ENCODE data around the gene PNPLA4. TPM values are rescaled to one million over a fixed set of nuclear protein-coding genes. Genes with fewer than 3 reads are reported as not detected.
A peak's percentile ranks its signal among the peaks of the same experiment; 100 is the strongest.

PNPLA4 gene
- total and polyA plus RNA-seq, 2 of the 4 experiments (the other 2 are of a cell fraction), result 14.3 to 15.7 TPM

DNA sequence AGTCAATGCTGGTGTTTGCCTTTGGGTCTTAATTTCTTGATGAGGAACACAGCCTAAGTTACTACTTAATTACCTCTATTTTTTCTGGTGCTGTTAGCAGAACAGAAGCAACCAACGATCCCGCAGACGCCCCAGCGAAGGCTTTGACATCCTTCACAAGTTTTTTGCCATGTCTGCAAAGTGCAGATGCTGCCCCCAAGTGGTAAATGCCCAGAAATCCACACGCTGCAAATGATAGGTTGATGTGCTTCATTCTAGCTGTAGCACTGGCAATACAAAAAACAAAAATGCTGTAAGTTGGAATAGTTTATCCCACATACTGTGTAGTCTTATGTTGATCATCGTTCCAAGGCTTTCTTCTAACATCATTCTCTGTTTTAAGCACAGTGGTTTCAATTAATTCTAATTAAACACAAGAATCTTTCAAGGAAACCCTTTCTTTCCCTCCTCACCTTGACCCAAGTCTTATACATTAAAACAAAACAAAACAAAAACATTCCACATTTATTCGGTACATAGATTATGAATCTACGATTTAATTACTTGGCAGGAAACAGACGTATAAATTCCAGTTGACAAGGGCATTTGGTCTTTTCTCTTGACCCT is 1.2 kb downstream of the PNPLA4 start:
- H3K9ac ChIP-seq (ENCODE audit: low read depth, low read length), result no peak overlapping the region
- H2BK5ac ChIP-seq (ENCODE audit: low read depth, low read length, poor library complexity, severe bottlenecking), result no peak overlapping the region
- H3K56ac ChIP-seq (ENCODE audit: extremely low read depth, insufficient read depth, low read length), result no peak overlapping the region
- ChIA-PET CTCF (interaction anchor here (0.6 to 1.6 kb wide), 5 partner anchors 14 to 325 kb away, joined by 3 to 6 read pairs (median 3); no protein-coding TSS in a partner anchor), POLR2A (ENCODE audit: unreplicated experiment) (no interaction called here)
- H3K79me1 ChIP-seq (ENCODE audit: low read depth in 1 of 2, low read length in 2 of 2), result no peaks in the 10 kb centered on the region
- TF ChIP-seq, protein P1, sequence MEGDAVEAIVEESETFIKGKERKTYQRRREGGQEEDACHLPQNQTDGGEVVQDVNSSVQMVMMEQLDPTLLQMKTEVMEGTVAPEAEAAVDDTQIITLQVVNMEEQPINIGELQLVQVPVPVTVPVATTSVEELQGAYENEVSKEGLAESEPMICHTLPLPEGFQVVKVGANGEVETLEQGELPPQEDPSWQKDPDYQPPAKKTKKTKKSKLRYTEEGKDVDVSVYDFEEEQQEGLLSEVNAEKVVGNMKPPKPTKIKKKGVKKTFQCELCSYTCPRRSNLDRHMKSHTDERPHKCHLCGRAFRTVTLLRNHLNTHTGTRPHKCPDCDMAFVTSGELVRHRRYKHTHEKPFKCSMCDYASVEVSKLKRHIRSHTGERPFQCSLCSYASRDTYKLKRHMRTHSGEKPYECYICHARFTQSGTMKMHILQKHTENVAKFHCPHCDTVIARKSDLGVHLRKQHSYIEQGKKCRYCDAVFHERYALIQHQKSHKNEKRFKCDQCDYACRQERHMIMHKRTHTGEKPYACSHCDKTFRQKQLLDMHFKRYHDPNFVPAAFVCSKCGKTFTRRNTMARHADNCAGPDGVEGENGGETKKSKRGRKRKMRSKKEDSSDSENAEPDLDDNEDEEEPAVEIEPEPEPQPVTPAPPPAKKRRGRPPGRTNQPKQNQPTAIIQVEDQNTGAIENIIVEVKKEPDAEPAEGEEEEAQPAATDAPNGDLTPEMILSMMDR (conservative IDR thresholded peaks at IDR 0.05; ENCODE audit: low read depth, low read length), result peak; percentile 69
- no peak for TF ChIP-seq RCOR1 (IDR thresholded peaks at IDR 0.05; ENCODE audit: insufficient replicate concordance, low read length)
- TF ChIP-seq, protein P2, sequence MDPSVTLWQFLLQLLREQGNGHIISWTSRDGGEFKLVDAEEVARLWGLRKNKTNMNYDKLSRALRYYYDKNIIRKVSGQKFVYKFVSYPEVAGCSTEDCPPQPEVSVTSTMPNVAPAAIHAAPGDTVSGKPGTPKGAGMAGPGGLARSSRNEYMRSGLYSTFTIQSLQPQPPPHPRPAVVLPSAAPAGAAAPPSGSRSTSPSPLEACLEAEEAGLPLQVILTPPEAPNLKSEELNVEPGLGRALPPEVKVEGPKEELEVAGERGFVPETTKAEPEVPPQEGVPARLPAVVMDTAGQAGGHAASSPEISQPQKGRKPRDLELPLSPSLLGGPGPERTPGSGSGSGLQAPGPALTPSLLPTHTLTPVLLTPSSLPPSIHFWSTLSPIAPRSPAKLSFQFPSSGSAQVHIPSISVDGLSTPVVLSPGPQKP (IDR thresholded peaks at IDR 0.05; ENCODE audit: borderline replicate concordance, low read depth, low read length), result no peak
- TF ChIP-seq SMC3 (IDR thresholded peaks at IDR 0.05; ENCODE audit: low read depth, low read length), result peak; percentile 51
- no peak for TF ChIP-seq FOS (IDR thresholded peaks at IDR 0.05; ENCODE audit: low read depth, low read length)
- TF ChIP-seq RAD21 (IDR thresholded peaks at IDR 0.05; ENCODE audit: low read length), result peak; percentile 76
- no peak for TF ChIP-seq NFE2L2 (IDR thresholded peaks at IDR 0.05; ENCODE audit: low read depth, low read length)
- TF ChIP-seq CEBPB (IDR thresholded peaks at IDR 0.05; ENCODE audit: low read depth, low read length), result no peak
- TF ChIP-seq BHLHE40 (IDR thresholded peaks at IDR 0.05; ENCODE audit: low read depth, low read length), result no peak
- TF ChIP-seq MXI1 (IDR thresholded peaks at IDR 0.05; ENCODE audit: borderline replicate concordance, low read depth, low read length), result no peak
- TF ChIP-seq MAZ (IDR thresholded peaks at IDR 0.05; ENCODE audit: borderline replicate concordance, low read depth, low read length), result no peak
- TF ChIP-seq CHD1 (IDR thresholded peaks at IDR 0.05; ENCODE audit: low read depth, low read length), result no peak
- TF ChIP-seq MAFK (IDR thresholded peaks at IDR 0.05; ENCODE audit: low read depth, low read length), result peak; percentile 67
- TF ChIP-seq POLR2A (IDR thresholded peaks at IDR 0.05; ENCODE audit: low read depth, low read length), result no peak
- no peak for TF ChIP-seq RFX5 (IDR thresholded peaks at IDR 0.05; ENCODE audit: low read depth, low read length)
- TF ChIP-seq, protein P3, sequence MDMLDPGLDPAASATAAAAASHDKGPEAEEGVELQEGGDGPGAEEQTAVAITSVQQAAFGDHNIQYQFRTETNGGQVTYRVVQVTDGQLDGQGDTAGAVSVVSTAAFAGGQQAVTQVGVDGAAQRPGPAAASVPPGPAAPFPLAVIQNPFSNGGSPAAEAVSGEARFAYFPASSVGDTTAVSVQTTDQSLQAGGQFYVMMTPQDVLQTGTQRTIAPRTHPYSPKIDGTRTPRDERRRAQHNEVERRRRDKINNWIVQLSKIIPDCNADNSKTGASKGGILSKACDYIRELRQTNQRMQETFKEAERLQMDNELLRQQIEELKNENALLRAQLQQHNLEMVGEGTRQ (IDR thresholded peaks at IDR 0.05; ENCODE audit: low read depth, low read length), result no peak
- no peaks in the 10 kb centered on the region for H3K36me3 ChIP-seq (ENCODE audit: control insufficient read depth, insufficient read depth, low read length)
- no peak overlapping the region; a peak in 1 of 4 replicates for H4K8ac ChIP-seq (ENCODE audit: low read depth in 2 of 2, low read length in 2 of 2)
- H4K20me1 ChIP-seq (ENCODE audit: insufficient read depth, low read length), result no peaks in the 10 kb centered on the region
- ATAC-seq (ENCODE audit: low read depth) (peak; percentile 73), DNase-seq (peak; percentile 63)
- H3K23ac ChIP-seq (ENCODE audit: low read depth, low read length), result no peak overlapping the region
- no peaks in the 10 kb centered on the region for H3K4me1 ChIP-seq (ENCODE audit: control insufficient read depth, insufficient read depth, low read length)
- no peak overlapping the region for H4K91ac ChIP-seq (ENCODE audit: insufficient read depth, low read depth, low read length)
- dilution Hi-C loops (cut with HindIII; ENCODE audit: low sequenced_read_pairs, unreplicated experiment), result no loop called here
- no TSS peak for BruUV-seq (replicated peaks)
- no peak overlapping the region for H3K14ac ChIP-seq (replicated peaks; ENCODE audit: low read depth, low read length)
- H2AK5ac ChIP-seq (ENCODE audit: low read depth, low read length), result no peak overlapping the region
- H3K4me2 ChIP-seq (ENCODE audit: low read depth, low read length), result no peak overlapping the region
- no peak overlapping the region for H2AK9ac ChIP-seq (replicated peaks; ENCODE audit: low read depth, low read length, poor library complexity)
- WGBS, 2 experiments (ENCODE audit: extremely low coverage in 2 of 2, insufficient read length in 1 of 2), result 100% methylated on average over 1 of the region's 9 CpGs; no CpG with 5 or more reads in 1 of the 2 experiments
- no peak overlapping the region for H2AFZ ChIP-seq (replicated peaks; ENCODE audit: low read length, poor library complexity)
- H3K9me3 ChIP-seq (ENCODE audit: control insufficient read depth, insufficient read depth, low read length), result no peaks in the 10 kb centered on the region
- intact Hi-C loops (cut with micrococcal nuclease), result loop anchor here (5.0 to 10.0 kb wide), 5 partner anchors 694 to 1904 kb away; no protein-coding TSS in a partner anchor
- in situ Hi-C loops (cut with MboI; ENCODE audit: low sequenced_read_pairs), result no loop called here
- H3K27ac ChIP-seq (ENCODE audit: insufficient read depth, low read length), result no peak overlapping the region
- H3K4ac ChIP-seq (ENCODE audit: low read depth, low read length), result no peak overlapping the region
- H2BK20ac ChIP-seq (ENCODE audit: low read depth, low read length), result no peak overlapping the region
- no peak overlapping the region for H4K5ac ChIP-seq (ENCODE audit: low read depth, low read length)
- H3K4me3 ChIP-seq (ENCODE audit: insufficient read depth, low read depth, low read length), result no peak overlapping the region
- H2BK15ac ChIP-seq (ENCODE audit: low read depth, low read length), result no peak overlapping the region
- H3K18ac ChIP-seq (ENCODE audit: low read depth, low read length), result no peak overlapping the region
- no peaks in the 10 kb centered on the region for H3K27me3 ChIP-seq (ENCODE audit: control insufficient read depth, insufficient read depth, low read length)
- no peak overlapping the region for H2BK120ac ChIP-seq (ENCODE audit: low read depth, low read length)
- H3K9me1 ChIP-seq (ENCODE audit: insufficient read depth, low read length), result no peaks in the 10 kb centered on the region
